Gastroesophageal sphincter (tissue), 3 donors: ENCODE results near the gene RALY.

Experiments
- CTCF ChIP-seq, 4 experiments: fragments of 200-600 bp in 2 of 4; fragments of 450-650 bp in 2 of 4; sonication (generic) in 1 of 4; IDR thresholded peaks; one replicate each; pipeline ENCODE4 v1.5.1; 2017 to 2019; ENCODE audit warnings: antibody characterized with exemption in 4 of 4, mild to moderate bottlenecking in 2 of 4, moderate library complexity in 2 of 4
- EP300 ChIP-seq: sonication (generic); formaldehyde crosslinking; IDR thresholded peaks from one replicate; pipeline ENCODE4 v1.6.1; 2017; ENCODE audit warnings: antibody characterized with exemption, mild to moderate bottlenecking
- POLR2A ChIP-seq, 2 donors: fragments of 450-650 bp; IDR thresholded peaks; one replicate each; pipeline ENCODE4 v1.6.1; 2017; ENCODE audit warnings: antibody characterized with exemption in 2 of 2, mild to moderate bottlenecking in 2 of 2, moderate library complexity in 1 of 2
- POLR2AphosphoS5 ChIP-seq: sonication (generic); formaldehyde crosslinking; IDR thresholded peaks from one replicate; pipeline ENCODE4 v1.6.1; 2017; ENCODE audit warnings: antibody characterized with exemption

GRCh38 chr20:34098570-34098969, 104.9 kb downstream of the RALY start:
- TF ChIP-seq CTCF (IDR thresholded peaks at IDR 0.05) (no peak), POLR2A (IDR thresholded peaks at IDR 0.05) (no peak), EP300 (no peak), POLR2AphosphoS5 (no peak)
